ENCODE results near the gene NLK. TPM values are rescaled to one million over a fixed set of nuclear protein-coding genes. Genes with fewer than 3 reads are reported as not detected.

Gene NLK
- total RNA-seq, 1 experiment from 2014 or later: 12.8 TPM

DNA sequence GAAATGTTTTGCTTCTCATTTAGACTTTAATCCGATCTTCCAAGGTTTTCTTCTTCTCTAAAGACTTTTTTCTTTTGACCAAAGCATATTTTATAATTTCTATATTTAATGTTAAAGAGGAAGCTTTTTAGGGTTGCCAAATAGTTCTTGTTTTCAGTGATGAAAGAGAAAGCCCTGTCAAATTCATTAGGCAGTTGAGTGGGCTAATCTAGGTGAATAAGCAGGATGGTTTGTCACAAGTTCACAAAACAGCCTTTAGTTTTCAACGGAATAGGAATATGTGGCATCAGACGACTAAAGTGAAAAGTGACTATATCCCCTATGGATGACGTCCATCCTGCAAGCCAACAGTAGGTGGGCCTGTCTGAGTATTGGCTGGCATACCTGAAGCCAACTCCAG, 118.8 kb downstream of the NLK start:
- BruUV-seq (replicated peaks): no TSS peak
- ChIA-PET CTCF (no interaction called here), RAD21 (ENCODE audit: low non-redundant PET in 1 of 2, low total read pairs in 2 of 2, uncharacterized antibody in 2 of 2, unreplicated experiment in 2 of 2) (no interaction called here), POLR2A (no interaction called here)
- H3K9ac ChIP-seq (ENCODE audit: low read length): no peak overlapping the region
- H3K4me3 ChIP-seq (replicated peaks in 1 of 2; ENCODE audit: low read depth in 1 of 2, low read length in 2 of 2): no peak overlapping the region
- no peaks in the 10 kb centered on the region for H4K20me1 ChIP-seq (ENCODE audit: insufficient read depth)
- no peaks in the 10 kb centered on the region for H3K9me3 ChIP-seq (ENCODE audit: control insufficient read depth in 1 of 2, insufficient read depth in 1 of 2, low read depth in 1 of 2, low read length in 2 of 2)
- DNase-seq (ENCODE audit: low read depth, low spot score): no peak
- no peaks in the 10 kb centered on the region for H3K79me2 ChIP-seq (ENCODE audit: insufficient read depth, low read length)
- no peak overlapping the region for H2AFZ ChIP-seq (ENCODE audit: low read depth, low read length, poor library complexity, severe bottlenecking)
- no peaks in the 10 kb centered on the region for H3K27me3 ChIP-seq (ENCODE audit: insufficient read depth, low read length)
- H3K4me1 ChIP-seq (ENCODE audit: control insufficient read depth in 1 of 2, insufficient read depth in 2 of 2, low read length in 2 of 2): no peaks in the 10 kb centered on the region
- ATAC-seq: no peak
- TF ChIP-seq, protein P1, sequence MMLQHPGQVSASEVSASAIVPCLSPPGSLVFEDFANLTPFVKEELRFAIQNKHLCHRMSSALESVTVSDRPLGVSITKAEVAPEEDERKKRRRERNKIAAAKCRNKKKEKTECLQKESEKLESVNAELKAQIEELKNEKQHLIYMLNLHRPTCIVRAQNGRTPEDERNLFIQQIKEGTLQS (IDR thresholded peaks at IDR 0.05): no peak
- TF ChIP-seq TCF7L2 (IDR thresholded peaks at IDR 0.05; ENCODE audit: borderline replicate concordance, extremely low read depth, insufficient read depth, insufficient read length): no peak
- no peak for TF ChIP-seq SRF (IDR thresholded peaks at IDR 0.05; ENCODE audit: low read depth)
- no peak for TF ChIP-seq POLR2A (IDR thresholded peaks at IDR 0.05; ENCODE audit: borderline replicate concordance, extremely low read depth, insufficient read depth, insufficient read length)
- TF ChIP-seq CBX3 (IDR thresholded peaks at IDR 0.05; ENCODE audit: low read depth): no peak
- no peak for TF ChIP-seq ELF1 (IDR thresholded peaks at IDR 0.05; ENCODE audit: borderline replicate concordance, low read depth)
- TF ChIP-seq SIN3A (IDR thresholded peaks at IDR 0.05; ENCODE audit: low read depth): no peak
- TF ChIP-seq FOSL1 (IDR thresholded peaks at IDR 0.05; ENCODE audit: low read depth): no peak
- no peak for TF ChIP-seq ZFX (IDR thresholded peaks at IDR 0.05)
- TF ChIP-seq, protein P2, sequence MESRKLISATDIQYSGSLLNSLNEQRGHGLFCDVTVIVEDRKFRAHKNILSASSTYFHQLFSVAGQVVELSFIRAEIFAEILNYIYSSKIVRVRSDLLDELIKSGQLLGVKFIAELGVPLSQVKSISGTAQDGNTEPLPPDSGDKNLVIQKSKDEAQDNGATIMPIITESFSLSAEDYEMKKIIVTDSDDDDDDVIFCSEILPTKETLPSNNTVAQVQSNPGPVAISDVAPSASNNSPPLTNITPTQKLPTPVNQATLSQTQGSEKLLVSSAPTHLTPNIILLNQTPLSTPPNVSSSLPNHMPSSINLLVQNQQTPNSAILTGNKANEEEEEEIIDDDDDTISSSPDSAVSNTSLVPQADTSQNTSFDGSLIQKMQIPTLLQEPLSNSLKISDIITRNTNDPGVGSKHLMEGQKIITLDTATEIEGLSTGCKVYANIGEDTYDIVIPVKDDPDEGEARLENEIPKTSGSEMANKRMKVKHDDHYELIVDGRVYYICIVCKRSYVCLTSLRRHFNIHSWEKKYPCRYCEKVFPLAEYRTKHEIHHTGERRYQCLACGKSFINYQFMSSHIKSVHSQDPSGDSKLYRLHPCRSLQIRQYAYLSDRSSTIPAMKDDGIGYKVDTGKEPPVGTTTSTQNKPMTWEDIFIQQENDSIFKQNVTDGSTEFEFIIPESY (IDR thresholded peaks at IDR 0.05; ENCODE audit: extremely low read depth, insufficient replicate concordance, low read length): no peak
- no peak for TF ChIP-seq YY1 (IDR thresholded peaks at IDR 0.05; ENCODE audit: extremely low read depth, insufficient replicate concordance, low read depth, low read length)
- TF ChIP-seq EZH2 (IDR thresholded peaks at IDR 0.05): no peak
- TF ChIP-seq EGR1 (IDR thresholded peaks at IDR 0.05; ENCODE audit: low read depth): no peak
- TF ChIP-seq, protein P3, sequence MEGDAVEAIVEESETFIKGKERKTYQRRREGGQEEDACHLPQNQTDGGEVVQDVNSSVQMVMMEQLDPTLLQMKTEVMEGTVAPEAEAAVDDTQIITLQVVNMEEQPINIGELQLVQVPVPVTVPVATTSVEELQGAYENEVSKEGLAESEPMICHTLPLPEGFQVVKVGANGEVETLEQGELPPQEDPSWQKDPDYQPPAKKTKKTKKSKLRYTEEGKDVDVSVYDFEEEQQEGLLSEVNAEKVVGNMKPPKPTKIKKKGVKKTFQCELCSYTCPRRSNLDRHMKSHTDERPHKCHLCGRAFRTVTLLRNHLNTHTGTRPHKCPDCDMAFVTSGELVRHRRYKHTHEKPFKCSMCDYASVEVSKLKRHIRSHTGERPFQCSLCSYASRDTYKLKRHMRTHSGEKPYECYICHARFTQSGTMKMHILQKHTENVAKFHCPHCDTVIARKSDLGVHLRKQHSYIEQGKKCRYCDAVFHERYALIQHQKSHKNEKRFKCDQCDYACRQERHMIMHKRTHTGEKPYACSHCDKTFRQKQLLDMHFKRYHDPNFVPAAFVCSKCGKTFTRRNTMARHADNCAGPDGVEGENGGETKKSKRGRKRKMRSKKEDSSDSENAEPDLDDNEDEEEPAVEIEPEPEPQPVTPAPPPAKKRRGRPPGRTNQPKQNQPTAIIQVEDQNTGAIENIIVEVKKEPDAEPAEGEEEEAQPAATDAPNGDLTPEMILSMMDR (IDR thresholded peaks at IDR 0.05 in 2 of 3, conservative IDR thresholded peaks at IDR 0.05 in 1 of 3; ENCODE audit: borderline replicate concordance in 1 of 3, insufficient read depth in 1 of 3, low read depth in 2 of 3, low read length in 2 of 3): no peak
- TF ChIP-seq JUND (IDR thresholded peaks at IDR 0.05): no peak
- TF ChIP-seq POLR2AphosphoS5 (IDR thresholded peaks at IDR 0.05; ENCODE audit: low read depth, low read length): no peak
- no peak for TF ChIP-seq EZH2phosphoT487 (IDR thresholded peaks at IDR 0.05; ENCODE audit: borderline replicate concordance)
- no peak for TF ChIP-seq CEBPB (IDR thresholded peaks at IDR 0.05; ENCODE audit: low read depth)
- H3K36me3 ChIP-seq (ENCODE audit: control insufficient read depth in 1 of 2, insufficient read depth in 2 of 2, low read length in 2 of 2): no peaks in the 10 kb centered on the region
- no peak overlapping the region for H3K4me2 ChIP-seq (ENCODE audit: low read length)
- H3K27ac ChIP-seq (ENCODE audit: low read depth, low read length): no peak overlapping the region
- intact Hi-C loops (cut with micrococcal nuclease): no loop called here
- no peaks in the 10 kb centered on the region for H3K9me2 ChIP-seq (ENCODE audit: insufficient read depth)

Data from HCT116 (cell line).